MM.1S (cell line): ENCODE results near the gene WDFY3.

Experiments used
- DNase-seq: peaks from one replicate; pipeline ENCODE4 v3.0.0-alpha.2; 2015
- H2AFZ ChIP-seq: fragments of 300-600 bp; sonication (generic); 2 replicates; pipeline ENCODE4 v1.6.0; 2016; ENCODE audit warnings: antibody characterized with exemption, low read length
- H3F3A ChIP-seq: fragments of 300-600 bp; sonication (generic); 2 replicates; pipeline ENCODE4 v1.6.1; 2016; ENCODE audit warnings: mild to moderate bottlenecking, antibody characterized with exemption, low read length, moderate library complexity, mixed read lengths; ENCODE audit not compliant: insufficient read depth
- H3K27ac ChIP-seq: fragments of 300-600 bp; sonication (generic); 2 replicates; pipeline ENCODE4 v1.5.1; 2016; ENCODE audit warnings: mild to moderate bottlenecking, low read length
- H3K27me3 ChIP-seq: fragments of 300-600 bp; sonication (generic); replicated peaks from 2 replicates; pipeline ENCODE4 v1.6.0; 2016; ENCODE audit warnings: low read length; ENCODE audit not compliant: insufficient read depth
- H3K36me3 ChIP-seq: fragments of 300-600 bp; sonication (generic); replicated peaks from 2 replicates; pipeline ENCODE4 v1.6.1; 2016; ENCODE audit warnings: mild to moderate bottlenecking, low read length, mixed read lengths; ENCODE audit not compliant: insufficient read depth
- H3K4me1 ChIP-seq: fragments of 300-600 bp; sonication (generic); 2 replicates; pipeline ENCODE4 v1.6.1; 2016; ENCODE audit warnings: low read length, mixed read lengths
- H3K4me2 ChIP-seq: fragments of 300-600 bp; sonication (generic); 2 replicates; pipeline ENCODE4 v1.6.0; 2016; ENCODE audit warnings: low read depth, low read length
- H3K4me3 ChIP-seq: fragments of 300-600 bp; sonication (generic); 2 replicates; pipeline ENCODE4 v1.5.1; 2016; ENCODE audit warnings: low read length, mixed read lengths
- H3K79me2 ChIP-seq: fragments of 300-600 bp; sonication (generic); 2 replicates; pipeline ENCODE4 v1.6.1; 2016; ENCODE audit warnings: mixed run types, low read length, mixed read lengths
- H3K9ac ChIP-seq: fragments of 300-600 bp; sonication (generic); 2 replicates; pipeline ENCODE4 v1.6.1; 2016; ENCODE audit warnings: low read length, mixed read lengths
- H3K9me2 ChIP-seq: fragments of 300-600 bp; sonication (generic); replicated peaks from 2 replicates; pipeline ENCODE4 v1.6.1; 2016; ENCODE audit warnings: mild to moderate bottlenecking, low read length, mixed read lengths; ENCODE audit not compliant: insufficient read depth
- H3K9me3 ChIP-seq: fragments of 300-600 bp; sonication (generic); replicated peaks from 2 replicates; pipeline ENCODE4 v1.6.1; 2016; ENCODE audit warnings: mild to moderate bottlenecking, low read length, mixed read lengths; ENCODE audit not compliant: insufficient read depth
- H4K20me1 ChIP-seq: fragments of 300-600 bp; sonication (generic); 2 replicates; pipeline ENCODE4 v1.6.1; 2016; ENCODE audit warnings: mild to moderate bottlenecking, low read length, moderate library complexity, mixed read lengths; ENCODE audit not compliant: insufficient read depth
- CTCF ChIP-seq: fragments of 300-600 bp; sonication (generic); IDR thresholded peaks from 2 replicates; pipeline ENCODE4 v1.5.1; 2016; ENCODE audit warnings: antibody characterized with exemption, low read length, mixed read lengths
- EZH2 ChIP-seq: fragments of 300-600 bp; sonication (generic); optimal IDR thresholded peaks from 2 replicates; pipeline ENCODE3; 2017; ENCODE audit warnings: low read depth, mild to moderate bottlenecking, antibody characterized with exemption, low read length, mixed read lengths
- EZH2phosphoT487 ChIP-seq: fragments of 300-600 bp; sonication (generic); IDR thresholded peaks from 2 replicates; pipeline ENCODE4 v1.6.1; 2018; ENCODE audit warnings: antibody characterized with exemption, low read length

The WDFY3 gene

DNA sequence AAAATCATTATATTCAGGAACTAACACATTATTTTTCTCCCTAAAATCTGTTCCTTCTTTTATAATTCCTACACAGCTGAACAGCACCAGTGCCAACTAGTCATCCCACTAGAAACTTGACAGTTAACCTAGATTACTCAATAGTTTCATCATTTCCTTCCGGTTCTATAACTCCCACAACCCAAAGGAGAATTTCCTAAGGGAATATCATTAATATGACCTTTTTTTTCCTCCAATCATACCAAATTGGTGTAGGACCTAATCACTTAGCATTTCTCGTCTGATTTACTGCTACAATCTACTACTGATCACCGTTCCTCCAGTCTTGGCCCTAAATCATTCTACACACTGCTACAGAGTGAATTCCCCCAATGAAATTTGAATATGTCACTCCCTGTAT is 45.9 kb downstream of the WDFY3 start:
- H3K9ac ChIP-seq: no peak overlapping the region
- no peak overlapping the region for H3K27ac ChIP-seq
- TF ChIP-seq EZH2phosphoT487 (no peak), EZH2 (no peak), CTCF (no peak)
- no peaks in the 10 kb centered on the region for H3K4me1 ChIP-seq
- H3K36me3 ChIP-seq: no peaks in the 10 kb centered on the region
- H3K79me2 ChIP-seq: no peaks in the 10 kb centered on the region
- H3K27me3 ChIP-seq: no peaks in the 10 kb centered on the region
- H3K4me3 ChIP-seq: no peak overlapping the region
- H4K20me1 ChIP-seq: no peaks in the 10 kb centered on the region
- DNase-seq: no peak
- H3K9me3 ChIP-seq: no peaks in the 10 kb centered on the region
- H3K4me2 ChIP-seq: no peak overlapping the region
- no peaks in the 10 kb centered on the region for H3F3A ChIP-seq
- H3K9me2 ChIP-seq: no peaks in the 10 kb centered on the region
- no peak overlapping the region for H2AFZ ChIP-seq

DNA sequence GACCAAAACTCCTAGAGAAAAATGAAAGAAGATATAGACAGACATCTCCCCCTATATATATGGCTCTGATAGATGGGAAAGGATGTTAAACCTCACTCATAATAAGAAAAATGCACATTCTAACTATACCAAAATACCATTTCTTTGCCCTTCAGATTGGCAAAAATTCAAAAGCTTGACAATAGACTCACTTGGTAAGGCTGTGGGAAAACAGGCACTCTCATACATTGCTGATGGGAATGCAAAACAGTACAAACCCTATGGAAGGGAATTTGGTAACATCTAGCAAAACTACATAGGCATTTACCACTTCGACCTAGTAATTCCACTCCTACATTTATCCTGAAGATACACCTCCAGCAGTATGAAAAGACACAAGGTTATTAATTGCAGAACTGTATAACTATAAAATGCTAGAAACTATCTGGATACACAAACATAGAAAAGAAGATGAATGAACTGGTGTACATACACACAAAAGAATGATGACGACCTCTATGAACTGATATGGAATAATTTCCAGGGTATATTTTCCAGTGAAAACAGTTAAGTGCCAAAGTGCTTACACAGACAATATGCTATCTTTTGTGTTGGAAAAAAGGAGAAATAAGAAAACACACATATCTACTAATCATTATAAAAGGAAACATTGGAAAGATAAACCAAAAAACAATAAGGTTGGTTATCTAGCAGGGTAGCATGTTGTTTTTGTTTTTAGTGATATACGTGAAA is 48.5 kb downstream of the WDFY3 start:
- Histone ChIP-seq H3K27me3 (no peaks in the 10 kb centered on the region), H3K4me1 (no peaks in the 10 kb centered on the region), H3K9me3 (no peaks in the 10 kb centered on the region), H3K4me2 (no peak overlapping the region), H3K9me2 (no peaks in the 10 kb centered on the region), H3K79me2 (no peaks in the 10 kb centered on the region), H3K4me3 (no peak overlapping the region), H3K27ac (no peak overlapping the region), H3F3A (no peaks in the 10 kb centered on the region), H2AFZ (no peak overlapping the region), H3K36me3 (no peaks in the 10 kb centered on the region), H4K20me1 (no peaks in the 10 kb centered on the region), H3K9ac (no peak overlapping the region)
- no peak for DNase-seq
- no peak for TF ChIP-seq EZH2
- TF ChIP-seq CTCF: no peak
- no peak for TF ChIP-seq EZH2phosphoT487

DNA sequence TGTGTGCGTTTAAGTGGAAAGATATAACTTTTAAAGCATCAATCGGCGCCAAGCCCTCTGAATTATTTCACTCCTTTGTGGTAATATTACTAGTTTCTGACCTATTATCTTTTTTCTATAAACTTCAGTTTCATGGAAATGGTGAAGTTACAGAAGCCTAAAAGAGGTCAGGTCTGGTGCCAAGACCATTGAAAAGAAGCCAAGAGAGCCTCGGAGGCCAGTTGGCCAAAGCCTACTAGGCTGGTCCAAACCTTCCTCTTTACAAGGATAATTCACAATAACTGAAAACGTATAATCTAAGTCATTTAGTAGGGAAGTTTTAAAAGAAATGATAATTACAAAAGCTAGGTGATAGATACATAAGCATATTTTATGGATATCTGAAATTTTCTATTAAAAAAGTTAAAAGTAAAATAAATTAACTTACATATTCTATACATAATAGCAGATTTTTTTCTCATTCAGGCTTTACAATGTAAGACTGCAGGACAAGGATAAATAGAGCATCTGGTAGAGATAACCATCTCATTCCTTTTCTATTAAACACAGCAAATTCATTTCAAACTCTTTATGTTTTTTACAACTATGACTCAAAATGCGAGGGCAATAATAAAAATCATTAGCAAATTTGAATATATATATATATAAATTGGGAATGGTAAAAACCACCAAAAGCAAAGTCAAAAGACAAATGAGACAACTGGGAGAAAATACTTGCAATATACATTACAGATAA is 49.2 kb downstream of the WDFY3 start:
- Histone ChIP-seq H3K4me2 (no peak overlapping the region), H3K27me3 (no peaks in the 10 kb centered on the region), H3K36me3 (no peaks in the 10 kb centered on the region), H3K79me2 (no peaks in the 10 kb centered on the region), H3K27ac (no peak overlapping the region), H3K9me2 (no peaks in the 10 kb centered on the region), H3F3A (no peaks in the 10 kb centered on the region), H3K4me3 (no peak overlapping the region), H3K9me3 (no peaks in the 10 kb centered on the region), H3K4me1 (no peaks in the 10 kb centered on the region), H4K20me1 (no peaks in the 10 kb centered on the region), H3K9ac (no peak overlapping the region), H2AFZ (no peak overlapping the region)
- DNase-seq: no peak
- TF ChIP-seq EZH2: no peak
- no peak for TF ChIP-seq CTCF
- no peak for TF ChIP-seq EZH2phosphoT487
